Left hindlimb (tissue), 1 donor: ENCODE measurements around the gene EFCAB13.
"Not testable (repeated sequence)": the region's sequence is repeated elsewhere in the genome, so short reads cannot be mapped to it uniquely, and the experiment has no call there.

ENCODE experiments used
- DNase-seq: peaks from one replicate; pipeline ENCODE4 v3.0.0-alpha.2; 2018

EFCAB13 gene

DNA sequence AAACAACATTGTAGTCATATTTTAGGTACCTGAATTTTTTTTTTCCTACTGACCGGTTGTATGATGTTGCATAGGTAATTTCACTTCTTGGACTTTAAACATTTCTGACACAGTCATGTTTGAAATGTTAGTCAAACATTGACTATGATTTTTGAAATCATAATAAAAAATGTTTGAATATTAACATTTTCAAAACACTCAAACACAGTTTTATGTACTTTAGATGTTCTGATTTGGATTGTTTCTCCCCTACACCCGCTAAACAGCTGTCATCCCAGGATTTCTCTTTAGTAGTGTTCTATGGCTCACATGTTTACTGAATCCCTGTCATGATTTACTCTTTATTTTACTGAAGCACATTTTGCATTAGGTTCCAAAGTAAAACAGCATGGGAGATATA is 104.2 kb downstream of the EFCAB13 start:
- no peak for DNase-seq

DNA sequence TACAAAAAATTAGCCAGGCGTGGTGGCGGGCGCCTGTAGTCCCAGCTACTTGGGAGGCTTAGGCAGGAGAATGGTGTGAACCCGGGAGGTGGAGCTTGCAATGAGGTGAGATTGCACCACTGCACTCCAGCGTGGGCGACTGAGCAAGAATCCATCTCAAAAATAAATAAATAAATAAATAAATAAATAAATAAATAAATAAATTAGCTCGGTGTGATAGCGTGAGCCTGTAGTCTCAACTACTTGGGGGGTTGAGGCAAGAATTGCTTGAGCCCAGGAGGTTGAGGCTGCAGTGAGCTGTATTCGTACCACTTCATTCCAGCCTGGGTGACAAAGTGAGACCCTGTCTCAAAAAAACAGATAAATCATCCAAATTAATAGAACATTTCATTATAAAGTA is 108.5 kb downstream of the EFCAB13 start:
- DNase-seq, result not testable (repeated sequence)

DNA sequence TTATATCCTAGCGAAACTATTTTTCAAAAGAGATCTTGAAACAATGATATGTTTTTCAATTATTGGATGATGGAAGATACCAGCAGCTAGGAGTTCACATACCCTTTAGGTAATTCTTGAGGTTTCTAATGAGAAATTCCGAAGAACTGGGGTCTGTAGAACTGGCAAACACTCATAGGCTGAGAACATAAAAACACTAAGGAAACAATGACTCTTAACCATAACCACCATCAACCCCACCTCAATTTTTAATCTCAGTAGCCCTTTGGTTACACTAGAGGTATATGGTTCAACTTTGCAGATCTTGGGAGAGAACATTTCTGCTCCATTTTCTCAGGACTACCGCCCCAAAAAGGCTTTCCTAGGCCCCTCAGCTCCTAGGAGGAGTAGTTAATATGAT is 141.4 kb downstream of the EFCAB13 start:
- DNase-seq, result no peak

- DNase-seq, result not testable (repeated sequence)
These were observed 143.2 kb downstream of the EFCAB13 start for GRCh38 chr17:47466976-47467375.

GRCh38 chr17:47470836-47471235 is 147.1 kb downstream of the EFCAB13 start:
- DNase-seq, result no peak

GRCh38 chr17:47472073-47472472 is 148.3 kb downstream of the EFCAB13 start:
- not testable (repeated sequence) for DNase-seq
